ENCODE data around the gene LIME1.

LIME1 gene

GRCh38 chr20:63745961-63746731, 9.7 kb downstream of the LIME1 start:
- Histone ChIP-seq H3K9ac (ENCODE audit: low read depth in 1 of 2, low read length in 2 of 2) (no peak overlapping the region), H3K4me3 (ENCODE audit: low read length in 2 of 2) (no peak overlapping the region), H3K27ac (ENCODE audit: low read depth in 2 of 2, low read length in 2 of 2) (no peak overlapping the region), H3K27me3 (ENCODE audit: control insufficient read depth in 2 of 2, insufficient read depth in 2 of 2, low read length in 2 of 2) (no peaks in the 10 kb centered on the region), H3K4me1 (ENCODE audit: control insufficient read depth in 2 of 2, insufficient read depth in 2 of 2, low read length in 2 of 2) (peaks cover 4% of the 10 kb centered on the region in 2 donors), H3K36me3 (ENCODE audit: control insufficient read depth in 2 of 2, insufficient read depth in 2 of 2, low read length in 2 of 2) (no peaks in the 10 kb centered on the region), H3K9me3 (ENCODE audit: control insufficient read depth in 2 of 2, low read length in 2 of 2) (no peaks in the 10 kb centered on the region)

DNA sequence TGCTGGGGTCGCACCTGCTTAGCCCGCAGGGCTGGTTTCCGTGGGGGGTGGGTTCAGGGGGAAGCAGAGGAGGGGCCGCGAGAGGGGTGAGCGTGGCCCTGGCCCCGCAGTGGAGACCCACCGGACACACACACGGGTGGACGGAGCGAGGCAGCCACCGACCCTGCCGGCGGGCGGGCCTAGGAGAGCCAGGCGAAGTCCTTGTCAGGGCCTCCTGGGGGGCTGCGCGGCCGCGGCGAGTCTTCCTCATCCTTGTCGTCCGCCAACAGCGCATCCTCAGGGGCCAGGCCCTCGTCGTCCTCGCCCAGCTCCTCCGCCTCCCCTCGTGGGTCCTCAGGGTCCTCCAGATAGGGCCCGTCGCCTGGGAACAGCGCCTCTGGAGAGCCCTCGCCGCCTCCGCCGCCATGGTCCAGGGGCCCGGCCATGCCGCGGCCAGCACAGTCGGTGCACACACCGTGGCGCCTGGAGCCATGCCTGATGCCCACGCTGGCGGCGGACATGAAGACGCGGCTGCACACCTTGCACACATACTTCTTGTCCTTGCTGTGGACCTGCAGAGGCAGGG, 10.4 kb downstream of the LIME1 start:
- Histone ChIP-seq H3K36me3 (ENCODE audit: control insufficient read depth in 2 of 2, insufficient read depth in 2 of 2, low read length in 2 of 2) (no peaks in the 10 kb centered on the region), H3K27me3 (ENCODE audit: control insufficient read depth in 2 of 2, insufficient read depth in 2 of 2, low read length in 2 of 2) (no peaks in the 10 kb centered on the region), H3K4me1 (ENCODE audit: control insufficient read depth in 2 of 2, insufficient read depth in 2 of 2, low read length in 2 of 2) (no peaks in the 10 kb centered on the region)

GRCh38 chr20:63747622-63748069, 11.2 kb downstream of the LIME1 start:
- Histone ChIP-seq H3K9me3 (ENCODE audit: control insufficient read depth in 2 of 2, low read length in 2 of 2) (no peaks in the 10 kb centered on the region), H3K4me3 (ENCODE audit: low read length in 2 of 2) (no peak overlapping the region), H3K27ac (ENCODE audit: low read depth in 2 of 2, low read length in 2 of 2) (no peak overlapping the region), H3K4me1 (ENCODE audit: control insufficient read depth in 2 of 2, insufficient read depth in 2 of 2, low read length in 2 of 2) (no peaks in the 10 kb centered on the region), H3K36me3 (ENCODE audit: control insufficient read depth in 2 of 2, insufficient read depth in 2 of 2, low read length in 2 of 2) (no peaks in the 10 kb centered on the region), H3K27me3 (ENCODE audit: control insufficient read depth in 2 of 2, insufficient read depth in 2 of 2, low read length in 2 of 2) (no peaks in the 10 kb centered on the region), H3K9ac (ENCODE audit: low read depth in 1 of 2, low read length in 2 of 2) (no peak overlapping the region)

More for the DNA sequence above, 10.4 kb downstream of the LIME1 start:
- H3K4me3 ChIP-seq (ENCODE audit: low read length in 2 of 2) = no peak overlapping the region
- no peak overlapping the region for H3K9ac ChIP-seq (ENCODE audit: low read depth in 1 of 2, low read length in 2 of 2)
- H3K27ac ChIP-seq (ENCODE audit: low read depth in 2 of 2, low read length in 2 of 2) = no peak overlapping the region
- no peaks in the 10 kb centered on the region for H3K9me3 ChIP-seq (ENCODE audit: control insufficient read depth in 2 of 2, low read length in 2 of 2)

DNA sequence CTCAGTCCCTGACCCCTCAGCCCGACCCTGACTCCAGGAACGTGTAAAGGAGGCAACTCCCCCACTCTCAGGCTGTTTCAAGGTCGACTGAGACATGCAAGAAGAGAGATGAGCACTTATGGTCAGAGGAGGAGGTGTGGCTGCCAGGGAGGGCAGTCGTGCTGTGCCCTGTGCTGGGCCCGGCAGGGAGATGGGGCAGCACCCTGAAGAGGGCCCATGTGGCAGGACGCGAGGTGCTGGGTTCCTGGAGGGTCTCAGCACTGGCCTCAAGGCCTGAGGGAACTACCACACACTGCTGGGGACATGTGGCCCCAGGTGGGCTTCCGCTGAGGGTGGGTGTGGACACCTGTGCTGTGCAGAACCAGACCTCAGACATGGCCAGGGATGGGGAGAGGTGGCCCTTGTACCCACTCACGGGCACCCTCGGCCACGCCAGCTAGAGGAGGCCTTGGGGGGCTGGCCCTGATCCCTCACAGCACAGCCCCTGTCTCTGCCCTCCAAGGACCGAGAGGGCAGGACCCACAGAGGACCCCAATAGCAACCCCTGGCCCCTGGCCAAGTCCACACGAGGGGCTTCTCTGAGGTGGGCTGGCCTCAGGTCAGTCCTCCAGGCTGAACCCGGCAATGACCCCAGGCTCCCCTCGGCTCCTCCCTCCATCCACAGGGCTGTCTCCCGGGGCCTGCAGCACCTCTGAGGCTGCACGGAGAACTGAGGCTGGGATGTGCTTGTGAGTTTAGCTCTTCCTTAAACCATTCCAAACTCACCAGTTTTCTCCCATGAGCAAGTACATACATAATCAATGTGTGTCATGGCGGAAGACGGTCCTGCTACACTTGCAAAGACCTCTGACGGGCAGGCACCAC, 11.8 kb downstream of the LIME1 start:
- no peaks in the 10 kb centered on the region for H3K9me3 ChIP-seq (ENCODE audit: control insufficient read depth in 2 of 2, low read length in 2 of 2)
- no peaks in the 10 kb centered on the region for H3K27me3 ChIP-seq (ENCODE audit: control insufficient read depth in 2 of 2, insufficient read depth in 2 of 2, low read length in 2 of 2)
- H3K27ac ChIP-seq (ENCODE audit: low read depth in 2 of 2, low read length in 2 of 2) = no peak overlapping the region
- H3K4me3 ChIP-seq (ENCODE audit: low read length in 2 of 2) = no peak overlapping the region
- H3K4me1 ChIP-seq (ENCODE audit: control insufficient read depth in 2 of 2, insufficient read depth in 2 of 2, low read length in 2 of 2) = no peaks in the 10 kb centered on the region
- H3K9ac ChIP-seq (ENCODE audit: low read depth in 1 of 2, low read length in 2 of 2) = no peak overlapping the region
- H3K36me3 ChIP-seq (ENCODE audit: control insufficient read depth in 2 of 2, insufficient read depth in 2 of 2, low read length in 2 of 2) = no peaks in the 10 kb centered on the region

DNA sequence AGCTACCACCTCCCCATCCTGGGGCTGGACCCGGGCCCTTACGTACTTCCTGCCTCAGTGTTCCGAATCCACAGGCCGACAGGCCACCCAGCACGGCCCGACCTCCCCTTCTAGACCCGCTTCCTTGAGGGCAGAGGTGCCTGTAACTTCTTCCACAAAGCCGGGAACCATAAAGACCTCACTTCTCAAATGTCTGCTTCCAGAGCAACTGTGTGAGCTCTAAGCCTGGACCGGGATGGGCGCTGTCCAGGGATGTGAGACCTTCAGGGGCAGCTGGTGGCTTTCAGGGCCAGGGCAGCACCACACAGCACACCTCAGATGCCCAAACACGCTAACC, 12.4 kb downstream of the LIME1 start:
- Histone ChIP-seq H3K27me3 (ENCODE audit: control insufficient read depth in 2 of 2, insufficient read depth in 2 of 2, low read length in 2 of 2) (no peaks in the 10 kb centered on the region), H3K4me3 (ENCODE audit: low read length in 2 of 2) (no peak overlapping the region), H3K36me3 (ENCODE audit: control insufficient read depth in 2 of 2, insufficient read depth in 2 of 2, low read length in 2 of 2) (no peaks in the 10 kb centered on the region), H3K4me1 (ENCODE audit: control insufficient read depth in 2 of 2, insufficient read depth in 2 of 2, low read length in 2 of 2) (no peaks in the 10 kb centered on the region), H3K9me3 (ENCODE audit: control insufficient read depth in 2 of 2, low read length in 2 of 2) (no peaks in the 10 kb centered on the region), H3K9ac (ENCODE audit: low read depth in 1 of 2, low read length in 2 of 2) (no peak overlapping the region), H3K27ac (ENCODE audit: low read depth in 2 of 2, low read length in 2 of 2) (no peak overlapping the region)

DNA sequence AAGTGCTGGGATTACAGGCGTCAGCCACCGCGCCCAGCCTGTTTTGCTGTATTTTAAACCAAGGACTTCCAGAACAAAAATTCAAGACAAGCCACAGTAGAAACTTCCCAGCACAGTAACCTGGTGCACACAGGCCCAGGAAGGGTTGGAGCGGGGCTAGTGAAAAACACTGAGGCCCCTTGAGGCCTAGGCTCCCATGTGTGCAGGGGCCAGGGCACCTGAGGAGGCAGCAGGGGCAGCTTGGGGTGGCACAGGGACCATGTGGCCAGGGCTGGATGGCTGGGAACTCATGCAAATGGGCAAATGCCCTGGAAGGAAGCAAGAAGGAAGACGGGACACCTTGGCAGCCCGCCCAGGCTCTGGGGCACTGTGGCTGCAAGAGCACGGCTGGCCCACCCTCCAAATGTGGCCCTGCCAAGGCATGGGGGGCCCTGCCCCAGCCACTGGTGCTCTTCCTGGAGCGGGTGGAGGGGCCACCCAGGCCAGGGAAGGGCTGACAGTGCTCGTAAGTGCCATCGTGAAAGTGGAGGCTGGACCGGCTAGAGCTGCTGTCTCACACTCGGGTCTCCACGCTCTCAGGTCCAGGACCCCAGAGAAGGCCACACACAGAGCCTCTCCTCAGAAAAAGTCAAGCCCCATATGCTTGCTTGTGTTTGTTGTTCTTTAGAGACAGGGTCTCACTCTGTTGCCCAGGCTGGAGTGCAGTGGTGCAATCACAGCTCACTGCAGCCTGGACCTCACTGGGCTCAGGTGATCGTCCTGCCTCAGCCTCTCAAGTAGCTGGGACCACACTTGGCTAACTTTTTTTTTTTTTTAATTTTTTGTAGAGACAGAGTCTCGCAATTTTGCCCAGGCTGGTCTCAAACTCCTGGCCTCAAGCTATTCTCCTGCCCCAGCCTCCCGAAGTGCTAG, 13.4 kb downstream of the LIME1 start:
- Histone ChIP-seq H3K27ac (ENCODE audit: low read depth in 2 of 2, low read length in 2 of 2) (no peak overlapping the region), H3K4me3 (ENCODE audit: low read length in 2 of 2) (no peak overlapping the region), H3K27me3 (ENCODE audit: control insufficient read depth in 2 of 2, insufficient read depth in 2 of 2, low read length in 2 of 2) (no peaks in the 10 kb centered on the region), H3K9me3 (ENCODE audit: control insufficient read depth in 2 of 2, low read length in 2 of 2) (no peaks in the 10 kb centered on the region), H3K4me1 (ENCODE audit: control insufficient read depth in 2 of 2, insufficient read depth in 2 of 2, low read length in 2 of 2) (no peaks in the 10 kb centered on the region), H3K9ac (ENCODE audit: low read depth in 1 of 2, low read length in 2 of 2) (no peak overlapping the region), H3K36me3 (ENCODE audit: control insufficient read depth in 2 of 2, insufficient read depth in 2 of 2, low read length in 2 of 2) (no peaks in the 10 kb centered on the region)

DNA sequence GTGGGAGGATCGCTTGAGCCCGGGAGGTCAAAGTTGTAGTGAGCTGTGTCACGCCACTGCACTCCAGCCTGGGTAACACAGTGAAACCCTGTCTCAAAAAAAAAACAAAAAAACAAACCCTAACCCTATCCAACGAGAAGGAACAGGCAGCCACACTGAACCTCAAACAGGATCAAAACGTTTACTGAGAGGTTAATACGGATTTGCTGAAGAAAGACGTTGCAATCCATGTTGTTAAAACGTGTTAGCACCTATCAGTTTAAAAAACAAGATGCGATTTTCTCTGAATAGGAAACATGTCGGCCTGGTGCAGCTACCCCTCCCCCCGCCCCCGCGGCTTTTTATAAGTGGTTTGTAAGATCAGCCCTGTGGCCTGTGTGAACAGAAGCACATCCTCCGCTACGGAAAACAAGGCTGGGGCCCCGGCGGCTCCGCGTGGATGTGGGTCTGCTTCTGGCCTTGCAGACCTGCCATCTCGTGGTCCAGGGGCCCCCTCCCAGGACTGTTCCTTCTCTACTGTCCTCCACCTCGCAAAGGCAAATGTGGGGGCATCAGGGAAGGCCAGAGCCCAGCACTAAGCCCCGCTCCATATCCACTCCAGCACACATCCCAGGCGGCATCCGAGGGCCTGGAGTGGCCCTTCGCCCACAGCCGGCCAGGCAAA, 14.5 kb downstream of the LIME1 start:
- Histone ChIP-seq H3K4me1 (ENCODE audit: control insufficient read depth in 2 of 2, insufficient read depth in 2 of 2, low read length in 2 of 2) (no peaks in the 10 kb centered on the region), H3K27ac (ENCODE audit: low read depth in 2 of 2, low read length in 2 of 2) (peak overlapping the region in 1 of 2 donors; percentile 52), H3K9me3 (ENCODE audit: control insufficient read depth in 2 of 2, low read length in 2 of 2) (no peaks in the 10 kb centered on the region), H3K27me3 (ENCODE audit: control insufficient read depth in 2 of 2, insufficient read depth in 2 of 2, low read length in 2 of 2) (no peaks in the 10 kb centered on the region), H3K9ac (ENCODE audit: low read depth in 1 of 2, low read length in 2 of 2) (no peak overlapping the region), H3K4me3 (ENCODE audit: low read length in 2 of 2) (no peak overlapping the region), H3K36me3 (ENCODE audit: control insufficient read depth in 2 of 2, insufficient read depth in 2 of 2, low read length in 2 of 2) (no peaks in the 10 kb centered on the region)

DNA sequence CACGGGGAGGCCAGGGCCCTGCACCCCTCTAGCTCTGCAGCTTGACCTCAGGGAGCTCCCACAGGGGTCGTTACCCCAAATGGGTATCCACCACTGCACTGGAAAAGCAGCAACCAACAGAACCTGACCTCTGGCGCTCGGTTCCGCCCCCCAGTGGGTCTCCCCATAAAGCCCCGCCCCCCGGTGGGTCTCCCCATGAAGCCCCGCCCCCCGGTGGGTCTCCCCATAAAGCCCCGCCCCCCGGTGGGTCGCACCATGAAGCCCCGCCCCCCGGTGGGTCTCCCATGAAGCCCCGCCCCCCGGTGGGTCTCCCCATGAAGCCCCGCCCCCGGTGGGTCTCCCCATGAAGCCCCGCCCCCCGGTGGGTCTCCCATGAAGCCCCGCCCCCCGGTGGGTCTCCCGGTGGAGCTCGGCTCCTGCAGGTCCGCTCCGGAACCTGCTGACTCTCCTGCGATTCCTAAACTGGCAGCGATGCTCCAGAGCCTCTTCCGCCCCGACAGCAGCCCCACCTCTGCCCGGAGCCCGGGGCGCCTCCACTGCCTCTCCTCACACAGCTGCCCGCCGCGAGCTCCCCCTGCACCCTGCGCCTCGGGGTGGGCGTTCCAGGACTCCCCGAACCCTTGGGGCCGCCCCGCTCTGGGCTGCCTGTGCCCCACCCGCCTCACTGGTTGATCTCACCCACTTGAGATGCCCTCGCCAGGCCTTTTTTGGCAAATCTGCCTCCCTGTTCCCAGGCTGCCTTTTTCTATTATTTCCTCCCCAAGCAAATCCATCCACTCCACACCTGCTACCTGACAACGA, 15.2 kb downstream of the LIME1 start:
- H3K9me3 ChIP-seq (ENCODE audit: control insufficient read depth in 2 of 2, low read length in 2 of 2) = no peaks in the 10 kb centered on the region
- H3K4me3 ChIP-seq (ENCODE audit: low read length in 2 of 2) = no peak overlapping the region
- no peaks in the 10 kb centered on the region for H3K4me1 ChIP-seq (ENCODE audit: control insufficient read depth in 2 of 2, insufficient read depth in 2 of 2, low read length in 2 of 2)
- H3K9ac ChIP-seq (ENCODE audit: low read depth in 1 of 2, low read length in 2 of 2) = no peak overlapping the region
- H3K27me3 ChIP-seq (ENCODE audit: control insufficient read depth in 2 of 2, insufficient read depth in 2 of 2, low read length in 2 of 2) = no peaks in the 10 kb centered on the region
- H3K36me3 ChIP-seq (ENCODE audit: control insufficient read depth in 2 of 2, insufficient read depth in 2 of 2, low read length in 2 of 2) = no peaks in the 10 kb centered on the region
- H3K27ac ChIP-seq (ENCODE audit: low read depth in 2 of 2, low read length in 2 of 2) = peak overlapping the region in 1 of 2 donors; percentile 52
